ENCODE data around the gene SVEP1.

Gene SVEP1

GRCh38 chr9:110451726-110452125 is 127.8 kb downstream of the SVEP1 start:
- TF ChIP-seq CTCF (conservative IDR thresholded peaks at IDR 0.05; ENCODE audit: control insufficient read depth, insufficient read depth, low read depth, low read length): no peak
- no peak overlapping the region for H3K4me3 ChIP-seq (ENCODE audit: control insufficient read depth, low read depth, low read length)
- DNase-seq (ENCODE audit: low read depth): no peak

GRCh38 chr9:110447476-110447875 is 132.1 kb downstream of the SVEP1 start:
- no peak for TF ChIP-seq CTCF (conservative IDR thresholded peaks at IDR 0.05; ENCODE audit: control insufficient read depth, insufficient read depth, low read depth, low read length)
- H3K4me3 ChIP-seq (ENCODE audit: control insufficient read depth, low read depth, low read length): no peak overlapping the region
- no peak for DNase-seq (ENCODE audit: low read depth)

GRCh38 chr9:110446171-110446570 is 133.4 kb downstream of the SVEP1 start:
- no peak for TF ChIP-seq CTCF (conservative IDR thresholded peaks at IDR 0.05; ENCODE audit: control insufficient read depth, insufficient read depth, low read depth, low read length)
- peak; percentile 34 for DNase-seq (ENCODE audit: low read depth)
- H3K4me3 ChIP-seq (ENCODE audit: control insufficient read depth, low read depth, low read length): no peak overlapping the region

- no peak for TF ChIP-seq CTCF (conservative IDR thresholded peaks at IDR 0.05; ENCODE audit: control insufficient read depth, insufficient read depth, low read depth, low read length)
- no peak overlapping the region for H3K4me3 ChIP-seq (ENCODE audit: control insufficient read depth, low read depth, low read length)
- peak; percentile 92 for DNase-seq (ENCODE audit: low read depth)
These were observed 134.6 kb downstream of the SVEP1 start for GRCh38 chr9:110444911-110445310.

- DNase-seq (ENCODE audit: low read depth): peak; percentile 90
- H3K4me3 ChIP-seq (ENCODE audit: control insufficient read depth, low read depth, low read length): no peak overlapping the region
- TF ChIP-seq CTCF (conservative IDR thresholded peaks at IDR 0.05; ENCODE audit: control insufficient read depth, insufficient read depth, low read depth, low read length): no peak
These were observed 135.7 kb downstream of the SVEP1 start for GRCh38 chr9:110443866-110444220.

- DNase-seq (ENCODE audit: low read depth): peak; percentile 82
- TF ChIP-seq CTCF (conservative IDR thresholded peaks at IDR 0.05; ENCODE audit: control insufficient read depth, insufficient read depth, low read depth, low read length): no peak
- no peak overlapping the region for H3K4me3 ChIP-seq (ENCODE audit: control insufficient read depth, low read depth, low read length)
These were observed 136.2 kb downstream of the SVEP1 start for GRCh38 chr9:110443146-110443865.

- DNase-seq (ENCODE audit: low read depth): peak; percentile 5
- no peak overlapping the region for H3K4me3 ChIP-seq (ENCODE audit: control insufficient read depth, low read depth, low read length)
- TF ChIP-seq CTCF (conservative IDR thresholded peaks at IDR 0.05; ENCODE audit: control insufficient read depth, insufficient read depth, low read depth, low read length): no peak
These were observed 138.7 kb downstream of the SVEP1 start for GRCh38 chr9:110440796-110441195.

Data from fibroblast of mammary gland (primary cell).